Gastrocnemius medialis (tissue), 4 donors: ENCODE results near the gene CDKAL1. TPM values are rescaled to one million over a fixed set of nuclear protein-coding genes. Genes with fewer than 3 reads are reported as not detected.

Source experiments
- ATAC-seq, 2 donors: fragments of 150-250 bp; one replicate each; pipeline ENCODE4 v1.9.1; 2016
- DNase-seq, 2 donors: peaks; one replicate each; pipeline ENCODE4 v3.0.0-alpha.2; 2019
- H3K27ac ChIP-seq, 4 donors: fragments of 200-600 bp; sonication (generic); 1 replicate in 1 of 4; 2 replicates in 3 of 4; pipeline ENCODE4 v1.5.1; 2016 to 2018; ENCODE audit warnings: mild to moderate bottlenecking in 2 of 4, moderate library complexity in 1 of 4
- H3K27me3 ChIP-seq, 3 donors: fragments of 200-600 bp; sonication (generic) in 2 of 3; 1 replicate in 1 of 3; 2 replicates in 2 of 3; pipeline versions ENCODE4 v1.5.1 to v1.6.0; 2016 to 2019; ENCODE audit warnings: mild to moderate bottlenecking in 1 of 3, moderate library complexity in 1 of 3
- H3K36me3 ChIP-seq, 2 donors: fragments of 200-600 bp; sonication (generic) in 1 of 2; one replicate each; pipeline ENCODE4 v1.5.1; 2017 to 2018
- H3K4me1 ChIP-seq, 2 donors: fragments of 200-600 bp; sonication (generic) in 1 of 2; one replicate each; pipeline ENCODE4 v1.5.1; 2016 to 2017; ENCODE audit warnings: mild to moderate bottlenecking in 2 of 2
- H3K4me3 ChIP-seq, 4 donors: fragments of 200-600 bp; sonication (generic) in 3 of 4; 1 replicate in 1 of 4; 2 replicates in 3 of 4; pipeline ENCODE4 v1.5.1; 2016 to 2019; ENCODE audit warnings: mild to moderate bottlenecking in 2 of 4
- H3K9me3 ChIP-seq, 3 donors: fragments of 200-600 bp; sonication (generic) in 2 of 3; 1 replicate in 1 of 3; 2 replicates in 2 of 3; pipeline ENCODE4 v1.5.1; 2016 to 2019
- CTCF ChIP-seq, 5 experiments: fragments of 450-650 bp in 3 of 5; fragments of 200-600 bp in 2 of 5; sonication (generic) in 2 of 5; IDR thresholded peaks in 4 of 5; conservative IDR thresholded peaks in 1 of 5; 1 replicate in 4 of 5; 2 replicates in 1 of 5; pipeline ENCODE4 v1.5.1; 2016 to 2019; ENCODE audit warnings: antibody characterized with exemption in 5 of 5, mild to moderate bottlenecking in 3 of 5, moderate library complexity in 3 of 5
- POLR2A ChIP-seq, 2 donors: fragments of 450-650 bp; IDR thresholded peaks; one replicate each; pipeline ENCODE4 v1.6.1; 2017; ENCODE audit warnings: antibody characterized with exemption in 2 of 2, mild to moderate bottlenecking in 2 of 2, moderate library complexity in 2 of 2
- in situ Hi-C, 4 donors: fragments of 200-750 bp; cut with MboI; loops; one replicate each; pipeline versions ENCODE4 v1.15.0 to v1.8.0; 2017; ENCODE audit warnings: low sequenced_read_pairs in 4 of 4
- intact Hi-C: fragments of 100-400 bp; cut with DNase I; formaldehyde crosslinking; loops from one replicate; pipeline ENCODE4 v1.15.1; 2023; ENCODE audit warnings: low total_unique reads
- total RNA-seq, 4 donors: library from RNA; depleted of rRNA; stranded (reverse); fragments of >200 nt; gene quantifications; one replicate each; pipeline versions ENCODE4 v1.1.0 to v1.2.3, GENCODE V29; 2016

Gene CDKAL1
- total RNA-seq, 4 donors from 2014 or later, result 9.6 to 17.0 (median 11.4) TPM

DNA sequence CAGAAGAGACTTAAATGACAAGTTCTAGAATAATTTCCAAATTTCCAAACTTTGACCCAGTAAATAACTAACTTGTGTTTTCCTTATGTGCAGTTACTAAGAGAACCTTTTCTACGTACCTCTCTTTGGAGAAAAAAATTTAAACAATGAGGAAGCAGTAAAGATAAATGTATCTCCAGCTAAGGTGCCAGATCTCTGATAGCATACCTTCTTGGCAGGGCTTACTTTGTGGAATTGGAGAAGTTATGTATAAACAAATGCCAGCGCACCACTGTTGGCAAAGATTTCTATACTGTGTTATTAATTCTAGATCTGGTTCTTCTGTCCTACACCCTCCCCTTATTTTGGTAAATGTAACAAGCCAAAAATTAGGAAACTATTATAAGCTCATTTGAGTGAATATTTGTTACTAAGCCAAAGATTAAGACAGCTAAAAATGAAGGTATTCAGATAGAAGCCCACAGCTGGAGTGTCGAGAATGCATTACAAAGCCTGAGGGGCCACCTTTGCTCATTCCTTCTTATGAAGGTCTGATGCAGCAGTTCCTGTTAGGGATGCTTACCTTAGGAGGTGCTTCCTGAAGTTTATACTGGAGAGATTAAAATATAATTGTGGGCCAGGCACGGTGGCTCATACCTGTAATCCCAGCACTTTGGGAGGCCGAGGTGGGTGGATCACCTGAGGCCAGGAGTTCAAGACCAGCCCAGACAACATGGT is 686.2 kb downstream of the CDKAL1 start:
- H3K27me3 ChIP-seq, result no peaks in the 10 kb centered on the region
- no peaks in the 10 kb centered on the region for H3K36me3 ChIP-seq
- TF ChIP-seq POLR2A (IDR thresholded peaks at IDR 0.05), result no peak
- no peak for TF ChIP-seq CTCF (IDR thresholded peaks at IDR 0.05 in 4 of 5, conservative IDR thresholded peaks at IDR 0.05 in 1 of 5)
- intact Hi-C loops (no loop called here), in situ Hi-C loops (no loop called here)
- H3K27ac ChIP-seq, result no peak overlapping the region
- H3K4me1 ChIP-seq, result no peaks in the 10 kb centered on the region
- DNase-seq (no peak), ATAC-seq (no peak)
- no peak overlapping the region for H3K4me3 ChIP-seq
- H3K9me3 ChIP-seq, result no peaks in the 10 kb centered on the region

- in situ Hi-C loops, result no loop called here
- intact Hi-C loops, result no loop called here
- Histone ChIP-seq H3K9me3 (no peaks in the 10 kb centered on the region), H3K4me1 (no peaks in the 10 kb centered on the region), H3K27ac (no peak overlapping the region), H3K4me3 (no peak overlapping the region), H3K36me3 (no peaks in the 10 kb centered on the region), H3K27me3 (no peaks in the 10 kb centered on the region)
- ATAC-seq (no peak), DNase-seq (no peak)
- no peak for TF ChIP-seq POLR2A (IDR thresholded peaks at IDR 0.05)
- TF ChIP-seq CTCF (IDR thresholded peaks at IDR 0.05 in 4 of 5, conservative IDR thresholded peaks at IDR 0.05 in 1 of 5), result no peak
These were observed 688.4 kb downstream of the CDKAL1 start for GRCh38 chr6:21222656-21223055.

DNA sequence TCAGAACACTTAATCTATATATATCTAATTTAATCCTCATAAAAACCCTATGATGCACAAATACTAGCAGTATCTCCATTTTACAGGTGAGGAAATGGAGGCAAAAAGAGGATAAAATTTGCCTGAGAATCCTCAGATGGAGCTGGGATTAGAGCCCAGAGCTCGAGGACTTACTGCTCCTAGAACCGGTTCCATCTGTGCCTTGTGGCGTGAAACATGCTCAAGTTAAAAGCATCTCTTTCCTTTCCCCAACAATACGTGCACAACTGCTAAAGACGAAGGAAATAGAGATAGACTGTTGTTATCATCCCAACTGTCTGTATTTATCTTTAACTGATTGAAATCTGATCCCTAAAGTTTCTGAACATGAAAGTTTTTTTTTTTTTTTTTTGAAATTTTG is 691.7 kb downstream of the CDKAL1 start:
- Histone ChIP-seq H3K36me3 (peaks cover 0 to 3% of the 10 kb centered on the region in 2 donors), H3K4me3 (no peak overlapping the region), H3K9me3 (no peaks in the 10 kb centered on the region), H3K4me1 (no peaks in the 10 kb centered on the region), H3K27ac (no peak overlapping the region), H3K27me3 (no peaks in the 10 kb centered on the region)
- intact Hi-C loops, result no loop called here
- no peak for ATAC-seq
- in situ Hi-C loops, result no loop called here
- TF ChIP-seq POLR2A (IDR thresholded peaks at IDR 0.05) (no peak), CTCF (IDR thresholded peaks at IDR 0.05 in 4 of 5, conservative IDR thresholded peaks at IDR 0.05 in 1 of 5) (no peak)
- no peak for DNase-seq

GRCh38 chr6:21227486-21227885 is 693.2 kb downstream of the CDKAL1 start:
- intact Hi-C loops, result no loop called here
- in situ Hi-C loops, result no loop called here
- peaks cover 0 to 12% of the 10 kb centered on the region in 2 donors for H3K36me3 ChIP-seq
- no peak for TF ChIP-seq POLR2A (IDR thresholded peaks at IDR 0.05)
- no peak for TF ChIP-seq CTCF (IDR thresholded peaks at IDR 0.05 in 4 of 5, conservative IDR thresholded peaks at IDR 0.05 in 1 of 5)
- H3K27me3 ChIP-seq, result no peaks in the 10 kb centered on the region
- ATAC-seq, result no peak
- no peak overlapping the region for H3K4me3 ChIP-seq
- DNase-seq, result no peak
- no peaks in the 10 kb centered on the region for H3K4me1 ChIP-seq
- H3K9me3 ChIP-seq, result no peaks in the 10 kb centered on the region
- no peak overlapping the region for H3K27ac ChIP-seq

DNA sequence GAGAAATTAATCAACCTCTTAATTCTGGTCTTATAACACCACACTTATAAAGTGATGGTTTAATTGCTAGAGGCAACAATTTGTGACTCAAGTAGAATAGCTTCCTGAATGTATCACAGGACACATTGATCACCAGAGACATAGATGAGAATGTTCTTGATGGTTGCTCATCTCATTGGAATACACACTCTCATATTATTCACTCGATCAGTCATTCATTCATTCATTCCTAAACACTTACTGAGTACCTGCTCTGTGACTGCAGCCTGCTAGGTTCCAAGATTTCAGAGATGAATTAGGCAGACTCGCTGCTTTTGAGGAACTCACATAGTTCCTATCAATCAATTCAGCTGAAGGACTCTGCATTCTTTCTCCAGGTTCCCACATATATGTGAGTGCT is 694.2 kb downstream of the CDKAL1 start:
- TF ChIP-seq POLR2A (IDR thresholded peaks at IDR 0.05), result no peak
- TF ChIP-seq CTCF (IDR thresholded peaks at IDR 0.05 in 4 of 5, conservative IDR thresholded peaks at IDR 0.05 in 1 of 5), result no peak
- DNase-seq, result no peak
- in situ Hi-C loops (no loop called here), intact Hi-C loops (no loop called here)
- Histone ChIP-seq H3K4me1 (no peaks in the 10 kb centered on the region), H3K27me3 (no peaks in the 10 kb centered on the region), H3K27ac (no peak overlapping the region), H3K9me3 (no peaks in the 10 kb centered on the region), H3K36me3 (peaks cover 0 to 19% of the 10 kb centered on the region in 2 donors), H3K4me3 (no peak overlapping the region)
- no peak for ATAC-seq
